Pons (tissue), 1 donor: ENCODE results near the gene TRERF1.

ENCODE experiments used
- DNase-seq: peaks from one replicate; pipeline ENCODE4 v3.0.0-alpha.2; 2016; ENCODE audit warnings: low spot score

Gene TRERF1

GRCh38 chr6:42275376-42276033 is 176.2 kb downstream of the TRERF1 start:
- no peak for DNase-seq

- DNase-seq, result no peak
These were observed 176.8 kb downstream of the TRERF1 start for GRCh38 chr6:42274898-42275297.

- DNase-seq, result no peak
These were observed 179.6 kb downstream of the TRERF1 start for GRCh38 chr6:42271834-42272805.

GRCh38 chr6:42269974-42270510 is 181.7 kb downstream of the TRERF1 start:
- DNase-seq, result no peak

- DNase-seq, result no peak
These were observed 182.2 kb downstream of the TRERF1 start for GRCh38 chr6:42269553-42269952.

GRCh38 chr6:42268835-42269204 is 182.9 kb downstream of the TRERF1 start:
- DNase-seq, result no peak

GRCh38 chr6:42268016-42268834 is 183.5 kb downstream of the TRERF1 start:
- DNase-seq, result no peak

GRCh38 chr6:42266538-42266937 is 185.2 kb downstream of the TRERF1 start:
- no peak for DNase-seq

GRCh38 chr6:42264852-42265390 is 186.8 kb downstream of the TRERF1 start:
- DNase-seq, result no peak

GRCh38 chr6:42264162-42264851 is 187.4 kb downstream of the TRERF1 start:
- DNase-seq, result no peak

- no peak for DNase-seq
These were observed 188.5 kb downstream of the TRERF1 start for GRCh38 chr6:42263165-42263728.

GRCh38 chr6:42260972-42261371 is 190.8 kb downstream of the TRERF1 start:
- DNase-seq, result no peak

- no peak for DNase-seq
These were observed 191.3 kb downstream of the TRERF1 start for GRCh38 chr6:42260396-42260888.

- no peak for DNase-seq
These were observed 191.8 kb downstream of the TRERF1 start for GRCh38 chr6:42259841-42260395.

GRCh38 chr6:42259286-42259685 is 192.4 kb downstream of the TRERF1 start:
- no peak for DNase-seq

- DNase-seq, result no peak
These were observed 194.1 kb downstream of the TRERF1 start for GRCh38 chr6:42257614-42258013.

- DNase-seq, result no peak
These were observed 194.7 kb downstream of the TRERF1 start for GRCh38 chr6:42257063-42257462.

GRCh38 chr6:42255050-42255449 is 196.7 kb downstream of the TRERF1 start:
- no peak for DNase-seq

- DNase-seq, result no peak
These were observed 197.2 kb downstream of the TRERF1 start for GRCh38 chr6:42254505-42254904.

GRCh38 chr6:42251911-42252637 is 199.7 kb downstream of the TRERF1 start:
- peak; percentile 15 for DNase-seq
